ENCODE results near the gene ZNF195.
A peak's percentile ranks its signal among the peaks of the same experiment; 100 is the strongest.
"Not testable (repeated sequence)": the region's sequence is repeated elsewhere in the genome, so short reads cannot be mapped to it uniquely, and the experiment has no call there.

Gene ZNF195

GRCh38 chr11:3346587-3346986, 32.4 kb downstream of the ZNF195 start:
- DNase-seq: no peak

GRCh38 chr11:3345736-3346135, 33.2 kb downstream of the ZNF195 start:
- DNase-seq: no peak

- DNase-seq: no peak
Measured at GRCh38 chr11:3344327-3345174, 34.4 kb downstream of the ZNF195 start.

GRCh38 chr11:3342709-3343108, 36.2 kb downstream of the ZNF195 start:
- DNase-seq: no peak

- peak; percentile 30 to 49 for DNase-seq
Measured at GRCh38 chr11:3341298-3341697, 37.6 kb downstream of the ZNF195 start.

- no peak for DNase-seq
Measured at GRCh38 chr11:3340025-3340424, 38.9 kb downstream of the ZNF195 start.

- DNase-seq: no peak
Measured at GRCh38 chr11:3339340-3339624, 39.7 kb downstream of the ZNF195 start.

GRCh38 chr11:3338569-3339339, 40.2 kb downstream of the ZNF195 start:
- DNase-seq: no peak

GRCh38 chr11:3336420-3336819, 42.5 kb downstream of the ZNF195 start:
- DNase-seq: not testable (repeated sequence)

GRCh38 chr11:3333157-3333556, 45.8 kb downstream of the ZNF195 start:
- DNase-seq: not testable (repeated sequence)

GRCh38 chr11:3331078-3331477, 47.9 kb downstream of the ZNF195 start:
- not testable (repeated sequence) for DNase-seq

- not testable (repeated sequence) for DNase-seq
Measured at GRCh38 chr11:3330064-3330463, 48.9 kb downstream of the ZNF195 start.

GRCh38 chr11:3328503-3328902, 50.4 kb downstream of the ZNF195 start:
- not testable (repeated sequence) for DNase-seq

- not testable (repeated sequence) for DNase-seq
Measured at GRCh38 chr11:3326450-3326849, 52.5 kb downstream of the ZNF195 start.

- not testable (repeated sequence) for DNase-seq
Measured at GRCh38 chr11:3324724-3325123, 54.2 kb downstream of the ZNF195 start.

All from NCI-H2081 (cell line).